ENCODE results near the gene SPTB.

Gene SPTB

DNA sequence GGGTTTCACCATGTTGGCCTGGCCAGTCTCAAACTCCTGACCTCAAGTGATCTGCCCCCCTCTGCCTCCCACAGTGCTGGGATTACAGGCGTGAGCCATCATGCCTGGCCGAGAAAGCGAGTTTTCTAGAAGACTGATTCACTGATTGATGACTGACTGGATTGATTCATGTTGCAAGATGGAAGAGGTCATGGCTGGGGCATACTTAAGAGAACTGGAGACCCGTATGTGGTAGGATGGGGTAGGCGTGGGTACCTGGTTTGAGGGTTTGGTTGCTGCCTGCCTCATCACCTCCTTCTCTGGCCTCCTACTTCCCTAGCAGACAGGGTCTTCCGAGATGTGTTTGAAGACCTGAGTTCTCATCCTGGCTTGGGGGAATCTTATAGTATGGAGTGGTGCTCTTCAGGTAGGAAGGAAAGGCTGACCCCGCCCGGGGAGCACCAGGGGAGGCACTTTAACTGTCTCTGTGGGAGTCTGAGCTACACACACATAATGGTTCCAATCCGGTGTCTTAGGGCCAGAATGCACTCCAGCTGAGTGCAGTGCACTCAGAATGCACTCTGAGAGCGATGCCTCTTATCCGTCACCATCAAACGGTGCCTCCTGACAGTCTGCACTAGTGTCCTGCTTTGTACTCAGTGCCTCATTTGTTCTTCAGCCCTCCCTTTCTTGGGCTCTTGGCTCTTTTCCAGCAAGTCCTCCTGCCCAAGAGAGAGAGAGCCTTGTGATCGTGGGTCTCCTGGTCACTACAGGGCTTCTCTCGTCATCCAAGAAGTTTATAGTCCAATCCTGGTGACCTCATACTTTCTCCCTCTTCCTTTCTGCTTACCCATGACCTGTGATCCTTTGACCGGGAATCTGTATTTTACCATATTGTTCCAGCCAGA lies 155.8 kb downstream of the SPTB start:
- no peak for DNase-seq

DNA sequence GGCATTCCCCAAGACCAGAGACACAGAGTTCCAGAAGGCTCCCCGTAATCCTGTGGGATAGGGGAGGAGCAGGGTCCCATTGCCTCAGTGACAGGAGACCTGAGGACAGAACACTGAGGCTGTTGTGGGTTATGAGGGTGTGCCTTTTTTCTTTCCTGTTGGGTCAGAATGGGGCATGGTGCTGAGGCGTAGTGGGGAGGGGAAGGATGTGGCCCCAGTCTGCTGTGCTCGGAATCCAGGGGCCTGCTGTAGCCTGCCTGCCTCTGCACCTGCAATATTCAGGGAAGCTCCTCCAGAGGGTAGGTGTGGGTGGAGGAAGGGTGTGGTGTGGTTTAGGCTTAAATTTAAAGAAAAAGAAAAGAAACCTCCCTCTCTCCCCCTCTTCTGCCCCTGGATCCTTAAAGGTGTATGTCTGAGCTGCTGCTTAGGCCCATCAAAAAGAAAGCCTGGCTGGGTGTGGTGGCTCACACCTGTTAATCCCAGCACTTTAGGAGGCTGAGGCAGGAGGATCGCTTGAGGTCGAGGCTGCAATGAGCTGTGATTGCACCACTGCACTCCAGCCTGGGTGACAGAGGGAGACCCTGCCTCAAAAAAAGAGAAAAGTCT lies 156.8 kb downstream of the SPTB start:
- no peak for DNase-seq

- no peak for DNase-seq
Measured at GRCh38 chr14:64721899-64722298, 157.8 kb downstream of the SPTB start.

- no peak for DNase-seq
Measured at GRCh38 chr14:64721391-64721791, 158.3 kb downstream of the SPTB start.

DNA sequence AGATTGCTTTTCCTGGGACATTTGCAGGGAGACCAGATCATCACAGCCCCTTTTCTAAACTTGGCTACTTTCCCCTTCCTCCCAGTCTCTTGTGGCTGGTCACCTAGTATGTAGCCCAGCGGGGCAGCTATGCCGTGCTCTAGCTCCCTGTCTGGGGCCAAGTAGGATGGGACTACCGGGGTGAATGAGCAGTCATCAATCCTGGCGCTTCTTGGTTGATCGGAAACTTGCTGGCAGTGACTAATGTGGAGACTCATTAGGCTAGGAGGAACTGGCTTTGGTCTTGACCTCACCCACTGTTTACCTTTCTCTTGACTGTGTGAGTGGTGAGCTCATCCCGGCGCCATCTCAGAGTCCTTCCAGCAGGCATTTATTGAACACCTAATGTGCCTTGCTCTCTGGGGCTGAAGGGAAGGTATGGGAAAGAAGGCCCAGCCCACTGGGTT lies 159.6 kb downstream of the SPTB start:
- DNase-seq: no peak

GRCh38 chr14:64719601-64720000 lies 160.1 kb downstream of the SPTB start:
- DNase-seq: no peak

- no peak for DNase-seq
Measured at GRCh38 chr14:64718762-64719161, 160.9 kb downstream of the SPTB start.

DNA sequence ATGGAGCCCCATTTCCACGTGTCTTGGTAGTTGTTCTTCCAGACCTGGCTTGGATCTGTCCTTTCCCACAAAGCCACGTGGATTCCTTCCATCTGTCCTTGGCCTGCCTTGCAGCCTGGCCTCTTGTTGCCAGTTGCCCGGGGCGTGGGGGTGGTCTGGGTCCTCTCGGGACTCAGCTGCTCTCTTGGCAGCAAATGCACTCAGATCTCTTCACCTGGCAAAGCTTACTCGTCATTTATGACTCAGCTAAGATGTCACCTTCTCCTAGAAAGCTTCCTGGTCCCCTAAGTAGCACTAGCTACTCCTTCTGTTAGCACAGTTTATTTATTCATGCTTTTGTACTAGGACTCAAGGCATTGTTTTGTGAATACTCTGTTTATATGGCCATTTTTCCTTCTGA lies 161.8 kb downstream of the SPTB start:
- no peak for DNase-seq

DNA sequence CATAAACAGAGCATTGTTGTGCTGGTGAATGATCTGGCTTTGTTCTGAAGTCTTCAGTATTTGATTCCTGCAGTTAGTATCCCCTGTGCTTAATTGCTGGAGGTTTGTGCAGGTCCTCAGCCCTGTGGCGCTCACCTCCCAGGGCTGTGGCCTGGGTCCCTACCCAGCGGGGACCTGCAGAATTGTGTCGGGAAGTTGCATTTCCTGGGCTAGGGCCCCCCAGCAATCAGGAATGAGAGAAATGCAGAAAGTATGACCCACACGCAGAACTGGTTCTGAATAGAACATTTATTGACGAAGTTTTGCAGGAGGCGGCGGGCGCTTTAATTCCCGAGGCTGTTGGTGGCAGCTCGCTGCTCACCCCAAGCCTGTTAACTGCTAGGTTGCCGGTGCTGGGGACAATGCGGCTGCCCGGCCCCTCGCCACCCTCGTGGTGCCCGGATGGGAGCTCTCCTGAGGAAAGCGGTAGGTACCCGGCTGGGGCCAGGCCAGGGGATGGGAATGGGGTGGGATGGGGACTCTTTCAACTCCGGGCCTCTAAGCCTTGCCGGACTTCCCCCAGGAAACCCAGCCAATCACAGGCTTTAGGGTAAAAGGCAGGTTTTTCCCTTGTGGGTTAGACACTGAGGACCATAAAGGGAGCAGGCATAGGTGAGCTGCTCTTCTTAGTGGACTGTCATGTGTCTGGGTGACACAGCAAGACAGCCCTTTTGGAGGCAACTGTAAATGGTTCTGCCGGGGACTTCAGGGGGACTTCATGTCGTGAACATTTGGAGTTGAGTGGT lies 163.9 kb downstream of the SPTB start:
- DNase-seq: no peak

GRCh38 chr14:64715146-64715627 lies 164.5 kb downstream of the SPTB start:
- DNase-seq: no peak

DNA sequence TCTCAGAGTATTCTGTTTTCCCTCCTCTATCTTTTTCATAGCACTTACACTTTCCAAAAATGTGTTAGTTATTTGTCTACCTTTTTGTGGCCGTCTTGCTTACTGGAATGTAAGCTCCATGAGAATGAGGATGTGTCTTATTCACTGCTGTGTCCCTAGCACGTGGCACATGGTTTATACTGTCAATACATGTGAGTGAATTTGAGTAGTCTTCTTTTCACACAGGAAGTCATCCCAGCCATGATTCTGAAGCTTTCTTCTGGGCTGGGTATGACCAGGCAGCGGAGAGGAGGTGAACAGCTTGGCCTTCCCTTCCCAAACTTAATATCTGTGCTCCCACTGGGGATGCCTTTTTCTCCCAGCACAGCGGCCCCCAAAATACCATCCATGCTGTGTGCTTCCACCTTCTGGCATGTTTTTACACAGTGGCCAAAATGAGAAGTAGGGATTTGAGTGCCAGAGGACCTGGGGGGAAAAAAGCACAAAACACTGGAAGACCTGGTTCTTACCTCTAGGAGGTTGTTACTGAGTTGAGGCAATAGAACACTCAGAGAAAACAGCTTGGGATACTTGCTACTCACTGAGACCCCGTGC lies 165.2 kb downstream of the SPTB start:
- DNase-seq: no peak

DNA sequence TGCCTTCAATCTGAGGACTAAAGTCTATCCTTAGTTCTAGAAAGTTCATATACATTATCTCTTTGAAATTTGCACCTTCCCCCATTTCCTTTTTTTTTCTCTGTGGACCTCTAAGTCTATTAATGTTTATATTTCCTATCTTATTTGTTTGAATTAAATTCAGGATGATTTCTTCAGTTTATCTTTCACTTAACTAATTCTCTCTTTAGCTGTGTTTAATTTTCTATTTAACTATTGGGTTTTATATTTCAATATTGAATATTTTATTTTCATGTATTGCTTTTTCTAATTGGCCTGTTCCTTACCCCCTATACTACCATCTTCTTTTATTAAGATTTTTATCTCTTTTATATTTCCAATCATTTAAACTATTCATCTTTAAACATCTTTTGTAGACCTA lies 166.0 kb downstream of the SPTB start:
- DNase-seq: no peak

- DNase-seq: no peak
Measured at GRCh38 chr14:64711039-64711438, 168.7 kb downstream of the SPTB start.

DNA sequence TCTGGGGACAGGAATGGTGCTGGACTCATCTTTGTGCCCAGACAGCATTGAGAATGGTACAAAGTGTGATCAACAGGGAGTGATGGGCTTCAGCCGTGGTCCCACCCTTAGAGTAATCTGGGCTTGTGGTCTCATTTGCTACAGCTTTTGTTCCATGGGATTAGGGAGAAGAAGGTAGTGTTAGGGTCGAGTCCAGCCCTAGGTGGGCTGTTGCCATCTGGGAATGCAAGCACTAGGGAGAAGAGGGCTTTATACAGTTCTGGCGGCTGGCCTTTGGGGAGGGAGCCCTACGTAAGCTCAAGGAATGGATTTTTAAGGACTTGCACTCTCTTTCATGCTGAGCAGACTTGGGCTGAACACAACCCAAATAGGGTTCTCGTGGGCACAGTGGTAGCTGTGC lies 170.6 kb downstream of the SPTB start:
- no peak for DNase-seq

- DNase-seq: no peak
Measured at GRCh38 chr14:64708148-64709004, 171.3 kb downstream of the SPTB start.

DNA sequence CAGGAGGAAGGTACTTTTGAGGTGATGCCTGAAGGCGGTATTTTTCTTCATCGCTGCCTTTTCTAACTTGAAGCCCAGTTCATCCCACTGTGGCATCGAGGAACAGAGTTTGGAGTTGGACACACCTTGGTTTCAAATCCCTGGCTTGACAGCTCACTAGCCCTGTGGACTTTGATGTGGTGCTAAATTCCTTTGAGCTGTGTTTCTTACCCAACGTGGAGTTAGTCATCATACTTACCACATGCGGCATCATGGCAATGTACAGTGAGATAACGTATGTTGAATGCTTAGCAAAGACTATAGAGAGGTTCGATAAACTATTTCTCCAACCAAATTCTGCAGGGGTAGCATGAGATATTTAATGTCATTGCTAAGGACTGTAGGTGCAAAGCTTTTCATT lies 172.0 kb downstream of the SPTB start:
- no peak for DNase-seq

- no peak for DNase-seq
Measured at GRCh38 chr14:64706593-64707193, 173.0 kb downstream of the SPTB start.

- DNase-seq: no peak
Measured at GRCh38 chr14:64706119-64706592, 173.6 kb downstream of the SPTB start.

- no peak for DNase-seq
Measured at GRCh38 chr14:64705381-64706118, 174.2 kb downstream of the SPTB start.

DNA sequence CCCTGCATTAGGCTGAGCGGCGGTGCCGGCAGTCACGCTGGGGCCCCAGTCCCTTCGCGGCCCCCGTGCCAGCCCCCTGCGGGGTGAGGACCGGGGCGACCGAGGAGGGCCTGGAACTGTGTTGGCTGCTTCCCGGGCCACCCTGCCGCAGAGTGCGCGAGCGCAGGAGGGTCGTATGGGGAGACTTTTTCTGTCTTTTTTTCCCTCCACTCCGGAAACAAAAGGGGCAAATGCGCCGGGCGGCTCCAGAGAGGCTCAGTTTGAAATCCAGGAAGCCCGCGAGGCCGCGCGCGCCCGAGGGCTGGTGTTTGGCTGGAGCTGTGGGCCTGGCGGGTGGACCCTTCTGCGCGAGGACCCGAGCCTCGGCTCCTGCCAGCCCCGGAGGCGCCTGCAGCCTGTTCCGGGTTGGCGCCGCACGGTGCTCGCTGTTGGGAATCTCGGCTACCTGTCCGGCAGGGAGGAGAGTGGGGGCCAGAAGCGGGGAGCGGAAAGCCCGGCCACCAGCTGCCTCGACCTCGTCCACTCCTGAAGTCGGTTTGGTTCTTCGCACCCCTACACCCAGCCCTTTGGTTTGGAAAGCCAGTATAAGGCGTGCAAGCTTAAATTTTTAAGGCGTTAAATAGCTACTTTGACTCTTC lies 174.8 kb downstream of the SPTB start:
- no peak for DNase-seq

Measured in NCI-H1048 (cell line).